AG04449 (cell line): ENCODE results near the gene MSN.

Experiments
- CTCF ChIA-PET: fragments of 350-600 bp; formaldehyde crosslinking; extraction: SDS; loops from one replicate; lab custom pipeline; 2021; ENCODE audit warnings: antibody characterized with exemption; lab: Yijun Ruan, JAX
- POLR2A ChIA-PET: fragments of 400-600, 350-600 bp; formaldehyde crosslinking; extraction: SDS; loops from one replicate; lab custom pipeline; 2020; ENCODE audit warnings: antibody characterized with exemption, inconsistent platforms; lab: Yijun Ruan, JAX
- DNase-seq: peaks from one replicate; pipeline ENCODE4 v3.0.0-alpha.2; 2010; ENCODE audit warnings: low read depth, low spot score
- H3K4me3 ChIP-seq: 2 replicates; pipeline ENCODE4 v1.5.1; 2011; ENCODE audit warnings: low read depth, mild to moderate bottlenecking, control low read depth, low read length
- TF ChIP-seq, protein P1 (sequence below): IDR thresholded peaks from one replicate; pipeline ENCODE4 v1.5.1; 2011; ENCODE audit warnings: mild to moderate bottlenecking, moderate library complexity, low read length, control low read depth, inconsistent platforms; ENCODE audit not compliant: insufficient read depth; ENCODE audit errors: missing control alignments

Gene MSN

DNA sequence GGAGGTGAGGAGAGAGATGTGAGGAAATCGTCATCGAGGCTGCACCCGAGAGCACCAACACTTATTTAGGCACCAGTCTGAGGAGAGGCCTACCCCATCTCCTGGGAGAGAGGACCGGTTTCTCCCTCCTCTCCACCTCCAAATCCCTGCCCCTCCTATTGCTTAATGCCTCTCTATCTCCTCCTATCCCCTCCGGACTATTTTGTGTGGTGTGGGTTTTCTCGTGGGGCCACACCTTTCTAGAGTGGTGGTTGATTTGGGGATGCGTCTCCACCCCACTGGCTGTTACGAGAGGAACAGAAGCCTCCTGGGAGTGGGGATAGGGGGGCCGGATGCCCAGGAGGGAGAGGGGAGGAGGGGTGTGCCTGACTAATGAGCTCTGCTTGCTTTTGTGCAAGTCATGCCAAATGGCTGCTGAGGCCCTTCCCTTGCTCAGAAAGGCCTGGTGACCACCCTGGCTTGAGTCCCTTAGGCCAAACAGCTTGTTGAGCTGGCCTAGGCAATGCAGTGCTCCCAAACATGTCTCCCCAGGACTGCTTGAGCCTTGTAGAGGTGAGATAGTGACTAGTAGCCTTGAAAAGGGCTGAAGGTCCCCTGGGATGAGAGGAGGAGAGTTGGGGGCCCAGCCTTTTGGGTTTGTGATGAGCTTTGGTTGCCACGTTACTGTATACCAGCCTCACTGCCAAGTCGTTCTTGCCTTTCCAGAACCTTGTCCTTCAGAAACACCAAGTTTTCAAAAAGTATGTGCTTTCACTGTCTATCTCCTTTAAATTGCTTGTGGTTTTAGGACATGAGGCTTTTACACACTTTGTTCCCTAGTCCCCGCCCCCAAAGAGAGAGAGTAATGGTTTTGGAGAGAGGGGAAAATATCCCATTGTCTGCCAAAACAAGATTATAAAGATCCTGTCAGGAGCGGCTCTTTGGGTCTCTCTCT lies 1.2 kb downstream of the MSN start:
- H3K4me3 ChIP-seq: peak overlapping the region; percentile 72
- ChIA-PET CTCF (interaction anchor here (1.3 to 2.3 kb wide), 3 partner anchors 24 to 36 kb away, joined by 3 to 6 read pairs (median 4); no protein-coding TSS in a partner anchor), POLR2A (interaction anchor here (0.7 to 1.7 kb wide), 8 partner anchors 10 to 67 kb away, joined by 3 to 9 read pairs (median 4); no protein-coding TSS in a partner anchor)

DNA sequence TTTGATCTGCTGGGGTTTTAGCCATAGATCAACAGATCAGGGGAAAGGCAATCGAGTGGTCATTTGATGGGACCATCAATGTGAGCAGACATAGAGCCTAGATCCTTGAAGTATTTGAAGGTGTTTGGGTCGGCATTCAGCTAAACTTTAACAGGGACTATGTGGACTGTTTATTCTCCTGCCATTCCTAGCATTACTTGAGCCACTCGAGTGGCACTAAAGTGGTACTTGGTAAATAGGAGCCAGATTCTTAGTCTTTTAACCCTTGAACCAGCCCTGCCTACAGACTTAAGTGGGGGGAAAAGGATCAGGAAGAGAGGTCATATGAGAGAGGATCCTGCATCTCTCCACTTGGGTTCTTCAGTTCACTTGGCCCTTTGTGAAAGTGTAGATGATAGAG lies 3.8 kb downstream of the MSN start:
- ChIA-PET CTCF (no interaction called here), POLR2A (no interaction called here)
- TF ChIP-seq, protein P1, sequence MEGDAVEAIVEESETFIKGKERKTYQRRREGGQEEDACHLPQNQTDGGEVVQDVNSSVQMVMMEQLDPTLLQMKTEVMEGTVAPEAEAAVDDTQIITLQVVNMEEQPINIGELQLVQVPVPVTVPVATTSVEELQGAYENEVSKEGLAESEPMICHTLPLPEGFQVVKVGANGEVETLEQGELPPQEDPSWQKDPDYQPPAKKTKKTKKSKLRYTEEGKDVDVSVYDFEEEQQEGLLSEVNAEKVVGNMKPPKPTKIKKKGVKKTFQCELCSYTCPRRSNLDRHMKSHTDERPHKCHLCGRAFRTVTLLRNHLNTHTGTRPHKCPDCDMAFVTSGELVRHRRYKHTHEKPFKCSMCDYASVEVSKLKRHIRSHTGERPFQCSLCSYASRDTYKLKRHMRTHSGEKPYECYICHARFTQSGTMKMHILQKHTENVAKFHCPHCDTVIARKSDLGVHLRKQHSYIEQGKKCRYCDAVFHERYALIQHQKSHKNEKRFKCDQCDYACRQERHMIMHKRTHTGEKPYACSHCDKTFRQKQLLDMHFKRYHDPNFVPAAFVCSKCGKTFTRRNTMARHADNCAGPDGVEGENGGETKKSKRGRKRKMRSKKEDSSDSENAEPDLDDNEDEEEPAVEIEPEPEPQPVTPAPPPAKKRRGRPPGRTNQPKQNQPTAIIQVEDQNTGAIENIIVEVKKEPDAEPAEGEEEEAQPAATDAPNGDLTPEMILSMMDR: no peak
- H3K4me3 ChIP-seq: no peak overlapping the region; the same call in none of the 2 replicates
- no peak for DNase-seq

More for the DNA sequence above, 1.2 kb downstream of the MSN start:
- TF ChIP-seq, protein P1: no peak
- peak; percentile 41 for DNase-seq

DNA sequence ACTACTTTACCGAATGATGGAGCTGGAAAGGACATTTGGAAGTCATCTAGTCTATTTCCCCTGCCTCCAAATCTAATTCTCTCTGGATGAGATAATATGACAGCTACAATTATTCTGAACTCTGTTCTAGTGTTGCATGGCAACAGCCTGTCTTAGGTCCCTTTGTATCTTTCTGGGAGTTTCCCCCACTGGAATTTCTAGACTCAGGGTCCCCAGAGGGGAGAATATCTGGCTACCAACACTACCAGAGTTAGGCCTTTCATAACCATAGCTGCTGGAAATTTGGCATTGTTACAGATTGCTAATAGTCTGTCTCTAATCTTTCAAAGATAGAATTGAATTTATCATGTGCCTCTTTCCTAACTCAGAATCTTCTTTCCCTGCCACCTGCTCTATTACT lies 4.5 kb downstream of the MSN start:
- ChIA-PET POLR2A (no interaction called here), CTCF (no interaction called here)
- H3K4me3 ChIP-seq: no peak overlapping the region; the same call in 1 of the 2 replicates
- no peak for DNase-seq
- TF ChIP-seq, protein P1: no peak

DNA sequence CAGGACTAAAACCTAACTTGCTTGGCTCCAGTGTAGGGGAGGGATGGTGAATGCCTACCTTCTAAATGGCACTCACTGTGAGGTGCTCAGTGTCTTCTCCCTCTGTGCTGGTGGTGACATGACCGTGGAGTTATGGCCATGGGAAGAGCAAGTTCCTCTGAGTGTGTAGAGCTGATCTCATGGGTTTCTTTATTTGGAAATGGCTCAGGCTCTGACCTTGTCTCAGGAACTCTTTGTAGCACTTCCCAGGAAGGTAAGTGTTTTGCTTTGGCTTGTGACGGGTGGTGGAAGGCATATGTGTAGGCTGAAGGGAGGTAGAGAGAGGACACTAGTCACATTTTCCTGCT lies 6.4 kb downstream of the MSN start:
- POLR2A ChIA-PET: no interaction called here
- DNase-seq: no peak
- CTCF ChIA-PET: no interaction called here
- no peak overlapping the region for H3K4me3 ChIP-seq
- TF ChIP-seq, protein P1: no peak

DNA sequence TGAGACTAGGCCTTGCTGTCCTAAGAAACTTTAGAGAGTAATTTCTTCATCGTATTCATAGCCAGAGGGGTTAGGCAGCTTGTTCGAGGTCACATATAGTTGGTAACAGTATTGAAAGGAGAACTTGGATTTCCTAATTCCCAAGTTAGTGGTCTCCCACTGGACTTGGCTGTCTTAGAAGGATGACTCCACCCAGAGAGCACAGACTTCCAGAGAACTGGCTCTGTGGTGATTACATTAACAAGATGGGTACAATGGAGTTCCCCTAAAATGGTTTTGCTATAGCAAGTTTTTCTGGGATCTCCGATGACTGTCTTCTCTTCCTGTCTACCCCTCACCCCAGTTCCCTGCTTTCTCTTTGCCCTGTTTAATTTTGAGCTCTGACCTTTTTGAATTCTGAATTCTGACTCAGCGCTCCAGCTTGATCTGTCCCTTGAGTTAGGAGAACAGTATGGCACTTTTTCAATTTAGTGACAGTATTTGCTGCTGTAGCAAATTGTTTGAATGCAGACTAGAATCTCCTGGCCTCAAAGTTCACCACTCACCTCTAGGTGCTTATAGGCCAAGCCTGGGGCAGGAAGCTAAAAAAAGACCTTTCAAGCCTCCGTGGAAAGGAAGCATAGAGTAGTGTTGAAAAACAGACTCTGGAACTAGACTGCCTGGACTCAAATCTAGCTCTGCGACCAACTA lies 6.9 kb downstream of the MSN start:
- no peak overlapping the region for H3K4me3 ChIP-seq
- ChIA-PET POLR2A (interaction anchor here (0.8 kb wide), 1 partner anchor 12 kb away, joined by 4 read pairs; no protein-coding TSS in a partner anchor), CTCF (no interaction called here)
- TF ChIP-seq, protein P1: no peak
- DNase-seq: no peak
